Measurements from ENCODE around the gene XXYLT1.

The XXYLT1 gene

GRCh38 chr3:195124378-195124992 is 146.5 kb downstream of the XXYLT1 start:
- Histone ChIP-seq H3K9me3 (ENCODE audit: control insufficient read depth, low read length) (no peaks in the 10 kb centered on the region), H3K4me3 (ENCODE audit: extremely low read depth, insufficient read depth, low read length, poor library complexity, severe bottlenecking) (no peak overlapping the region), H3K27ac (ENCODE audit: low read depth, low read length, severe bottlenecking) (no peak overlapping the region), H3K4me1 (ENCODE audit: control insufficient read depth, insufficient read depth, low read length, poor library complexity, severe bottlenecking) (peaks cover 25% of the 10 kb centered on the region), H3K36me3 (ENCODE audit: control insufficient read depth, insufficient read depth, low read length) (no peaks in the 10 kb centered on the region)
- WGBS, 2 experiments (ENCODE audit: insufficient coverage in 2 of 2), result 90 to 96% methylated on average over 13 to 14 of the region's 18 CpGs

DNA sequence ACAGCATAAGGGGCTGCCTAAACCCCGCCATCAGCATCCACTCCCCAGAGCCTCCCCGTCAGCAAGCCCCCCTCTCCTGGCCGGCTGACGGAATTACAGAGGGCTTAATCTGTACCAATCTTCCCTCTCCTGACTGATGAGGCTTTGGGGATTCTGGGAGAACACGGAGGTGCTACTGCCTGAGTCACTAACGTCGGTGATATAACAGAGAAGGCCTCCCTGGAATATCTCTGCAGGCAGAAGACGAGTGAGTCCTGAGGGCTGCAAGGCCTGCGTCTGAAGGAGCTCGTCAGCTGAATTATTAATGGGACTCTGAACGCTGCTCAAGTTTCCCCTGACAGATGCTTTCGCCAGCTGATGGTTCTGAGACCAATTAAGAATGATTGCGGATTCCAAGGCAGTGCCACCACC is 147.7 kb downstream of the XXYLT1 start:
- Histone ChIP-seq H3K27ac (ENCODE audit: low read depth, low read length, severe bottlenecking) (no peak overlapping the region), H3K4me1 (ENCODE audit: control insufficient read depth, insufficient read depth, low read length, poor library complexity, severe bottlenecking) (peaks cover 34% of the 10 kb centered on the region), H3K4me3 (ENCODE audit: extremely low read depth, insufficient read depth, low read length, poor library complexity, severe bottlenecking) (no peak overlapping the region), H3K36me3 (ENCODE audit: control insufficient read depth, insufficient read depth, low read length) (no peaks in the 10 kb centered on the region), H3K9me3 (ENCODE audit: control insufficient read depth, low read length) (no peaks in the 10 kb centered on the region)
- WGBS, 2 experiments (ENCODE audit: insufficient coverage in 2 of 2), result 64 to 66% methylated on average over 9 to 11 of the region's 13 CpGs

GRCh38 chr3:195122261-195122660 is 148.7 kb downstream of the XXYLT1 start:
- no peak overlapping the region for H3K27ac ChIP-seq (ENCODE audit: low read depth, low read length, severe bottlenecking)
- 94 to 100% methylated on average over 2 to 3 of the region's 4 CpGs for WGBS, 2 experiments (ENCODE audit: insufficient coverage in 2 of 2)
- H3K4me1 ChIP-seq (ENCODE audit: control insufficient read depth, insufficient read depth, low read length, poor library complexity, severe bottlenecking), result peaks cover 44% of the 10 kb centered on the region
- H3K36me3 ChIP-seq (ENCODE audit: control insufficient read depth, insufficient read depth, low read length), result no peaks in the 10 kb centered on the region
- H3K9me3 ChIP-seq (ENCODE audit: control insufficient read depth, low read length), result no peaks in the 10 kb centered on the region
- no peak overlapping the region for H3K4me3 ChIP-seq (ENCODE audit: extremely low read depth, insufficient read depth, low read length, poor library complexity, severe bottlenecking)

GRCh38 chr3:195120267-195120601 is 150.7 kb downstream of the XXYLT1 start:
- H3K4me3 ChIP-seq (ENCODE audit: extremely low read depth, insufficient read depth, low read length, poor library complexity, severe bottlenecking), result no peak overlapping the region
- H3K27ac ChIP-seq (ENCODE audit: low read depth, low read length, severe bottlenecking), result peak overlapping the region; percentile 90
- H3K36me3 ChIP-seq (ENCODE audit: control insufficient read depth, insufficient read depth, low read length), result no peaks in the 10 kb centered on the region
- no peaks in the 10 kb centered on the region for H3K9me3 ChIP-seq (ENCODE audit: control insufficient read depth, low read length)
- 86 to 91% methylated on average over 1 of the region's 2 CpGs for WGBS, 2 experiments (ENCODE audit: insufficient coverage in 2 of 2)
- H3K4me1 ChIP-seq (ENCODE audit: control insufficient read depth, insufficient read depth, low read length, poor library complexity, severe bottlenecking), result peaks cover 60% of the 10 kb centered on the region

- Histone ChIP-seq H3K9me3 (ENCODE audit: control insufficient read depth, low read length) (no peaks in the 10 kb centered on the region), H3K27ac (ENCODE audit: low read depth, low read length, severe bottlenecking) (peak overlapping the region; percentile 90), H3K4me1 (ENCODE audit: control insufficient read depth, insufficient read depth, low read length, poor library complexity, severe bottlenecking) (peaks cover 59% of the 10 kb centered on the region), H3K4me3 (ENCODE audit: extremely low read depth, insufficient read depth, low read length, poor library complexity, severe bottlenecking) (no peak overlapping the region), H3K36me3 (ENCODE audit: control insufficient read depth, insufficient read depth, low read length) (peaks cover 3% of the 10 kb centered on the region)
- 10 to 11% methylated on average over 13 to 16 of the region's 16 CpGs for WGBS, 2 experiments (ENCODE audit: insufficient coverage in 2 of 2)
Observed at GRCh38 chr3:195119461-195120266, 151.3 kb downstream of the XXYLT1 start.

GRCh38 chr3:195118671-195119070 is 152.3 kb downstream of the XXYLT1 start:
- Histone ChIP-seq H3K27ac (ENCODE audit: low read depth, low read length, severe bottlenecking) (peak overlapping the region; percentile 77), H3K4me1 (ENCODE audit: control insufficient read depth, insufficient read depth, low read length, poor library complexity, severe bottlenecking) (peaks cover 52% of the 10 kb centered on the region), H3K36me3 (ENCODE audit: control insufficient read depth, insufficient read depth, low read length) (peaks cover 3% of the 10 kb centered on the region), H3K4me3 (ENCODE audit: extremely low read depth, insufficient read depth, low read length, poor library complexity, severe bottlenecking) (no peak overlapping the region), H3K9me3 (ENCODE audit: control insufficient read depth, low read length) (no peaks in the 10 kb centered on the region)
- WGBS, 2 experiments (ENCODE audit: insufficient coverage in 2 of 2), result 80 to 86% methylated on average over 9 to 10 of the region's 13 CpGs

DNA sequence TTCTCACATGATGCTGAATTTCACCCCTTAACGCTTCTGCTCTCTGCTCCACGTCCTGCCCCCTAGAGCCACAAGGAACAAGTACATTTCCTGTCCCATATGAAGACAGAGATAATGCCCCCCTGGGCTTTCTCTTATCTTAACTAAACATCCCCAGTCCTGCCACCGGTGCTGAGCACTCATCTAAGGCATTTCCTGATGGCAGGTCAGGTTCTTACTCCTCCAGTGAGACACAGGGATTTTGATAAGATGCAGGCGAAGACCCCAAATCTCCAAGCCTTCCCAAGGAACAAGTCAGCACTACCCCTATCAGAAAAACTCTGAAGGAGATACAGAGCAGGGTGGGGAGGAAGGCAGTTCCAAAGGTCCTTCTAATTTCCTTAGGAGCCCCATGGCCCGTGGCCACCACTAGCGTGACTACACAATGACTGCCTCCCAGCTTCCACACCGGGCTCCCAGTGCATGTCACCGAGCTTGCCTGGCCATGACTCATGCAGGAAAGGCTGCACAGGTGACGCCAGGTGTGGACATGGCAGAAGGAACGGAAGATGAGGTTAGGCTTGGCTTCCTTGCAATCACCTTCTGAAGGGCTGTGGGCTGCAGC is 152.9 kb downstream of the XXYLT1 start:
- WGBS, 2 experiments (ENCODE audit: insufficient coverage in 2 of 2), result 58 to 73% methylated on average over 7 to 9 of the region's 10 CpGs
- H3K4me3 ChIP-seq (ENCODE audit: extremely low read depth, insufficient read depth, low read length, poor library complexity, severe bottlenecking), result no peak overlapping the region
- H3K27ac ChIP-seq (ENCODE audit: low read depth, low read length, severe bottlenecking), result peak overlapping the region; percentile 77

GRCh38 chr3:195116407-195117185 is 154.4 kb downstream of the XXYLT1 start:
- H3K27ac ChIP-seq (ENCODE audit: low read depth, low read length, severe bottlenecking), result no peak overlapping the region
- H3K36me3 ChIP-seq (ENCODE audit: control insufficient read depth, insufficient read depth, low read length), result peaks cover 3% of the 10 kb centered on the region
- no peak overlapping the region for H3K4me3 ChIP-seq (ENCODE audit: extremely low read depth, insufficient read depth, low read length, poor library complexity, severe bottlenecking)
- H3K4me1 ChIP-seq (ENCODE audit: control insufficient read depth, insufficient read depth, low read length, poor library complexity, severe bottlenecking), result peaks cover 42% of the 10 kb centered on the region
- WGBS, 2 experiments (ENCODE audit: insufficient coverage in 2 of 2), result 94 to 100% methylated on average over 1 to 2 of the region's 5 CpGs
- no peaks in the 10 kb centered on the region for H3K9me3 ChIP-seq (ENCODE audit: control insufficient read depth, low read length)

More for the DNA sequence above, 152.9 kb downstream of the XXYLT1 start:
- H3K4me1 ChIP-seq (ENCODE audit: control insufficient read depth, insufficient read depth, low read length, poor library complexity, severe bottlenecking), result peaks cover 48% of the 10 kb centered on the region
- no peaks in the 10 kb centered on the region for H3K9me3 ChIP-seq (ENCODE audit: control insufficient read depth, low read length)
- H3K36me3 ChIP-seq (ENCODE audit: control insufficient read depth, insufficient read depth, low read length), result peaks cover 3% of the 10 kb centered on the region

DNA sequence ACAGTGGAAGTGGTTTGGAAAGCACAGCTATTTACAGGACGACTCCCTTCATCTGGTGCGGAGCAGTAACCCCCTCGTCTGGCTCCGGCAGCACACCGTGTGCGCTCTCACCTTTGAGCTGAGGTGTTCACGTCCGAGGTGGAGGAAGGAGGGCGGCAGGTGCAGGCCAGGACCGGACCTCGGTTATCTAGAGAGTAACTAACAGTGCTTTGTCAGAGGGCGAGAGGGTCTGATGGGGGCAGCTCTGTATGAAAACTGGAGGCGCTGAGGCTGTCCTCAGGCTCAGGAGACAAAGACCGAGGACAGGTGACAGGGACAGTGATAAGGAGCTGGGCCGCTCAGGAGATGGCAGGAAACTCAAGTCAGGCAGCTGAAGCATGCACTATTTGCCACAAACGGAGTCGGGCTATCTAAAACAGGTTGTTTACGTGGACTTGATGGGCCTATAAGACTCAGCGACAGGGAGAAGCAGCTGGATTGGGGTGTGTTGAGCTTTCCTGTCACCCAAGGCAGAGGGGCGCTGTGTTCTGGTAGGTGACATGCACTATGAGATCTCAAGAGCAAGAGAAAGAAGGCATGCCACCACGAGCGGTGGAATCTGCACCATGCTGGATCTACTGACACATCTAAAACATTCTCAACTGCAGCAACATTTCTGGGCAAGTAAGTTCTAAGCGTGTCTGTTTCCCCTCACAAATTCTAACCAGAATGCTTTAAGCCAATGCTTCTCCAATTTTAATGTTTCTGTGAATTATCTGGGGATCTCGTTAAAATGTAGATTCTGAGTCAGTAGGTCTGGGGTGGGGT is 155.2 kb downstream of the XXYLT1 start:
- peaks cover 42% of the 10 kb centered on the region for H3K4me1 ChIP-seq (ENCODE audit: control insufficient read depth, insufficient read depth, low read length, poor library complexity, severe bottlenecking)
- no peak overlapping the region for H3K27ac ChIP-seq (ENCODE audit: low read depth, low read length, severe bottlenecking)
- no peaks in the 10 kb centered on the region for H3K9me3 ChIP-seq (ENCODE audit: control insufficient read depth, low read length)
- WGBS, 2 experiments (ENCODE audit: insufficient coverage in 2 of 2), result 91 to 95% methylated on average over 14 to 22 of the region's 24 CpGs
- peaks cover 3% of the 10 kb centered on the region for H3K36me3 ChIP-seq (ENCODE audit: control insufficient read depth, insufficient read depth, low read length)
- no peak overlapping the region for H3K4me3 ChIP-seq (ENCODE audit: extremely low read depth, insufficient read depth, low read length, poor library complexity, severe bottlenecking)

All from mesodermal cell (in vitro differentiated cells).